Smooth muscle cell (in vitro differentiated cells): ENCODE measurements around the gene UGT1A10. TPM values are rescaled to one million over a fixed set of nuclear protein-coding genes. Genes with fewer than 3 reads are reported as not detected.

Experiments used
- DNase-seq: peaks from one replicate; lab custom pipeline; 2025; ENCODE audit not compliant: unreplicated experiment; lab: John Stamatoyannopoulos, UW
- H2AFZ ChIP-seq: fragments of 200-600 bp; sonication (generic); 2 replicates; pipeline ENCODE4 v1.6.0; 2016; ENCODE audit warnings: antibody characterized with exemption, low read depth, mild to moderate bottlenecking
- H3F3A ChIP-seq: fragments of 200-600 bp; sonication (generic); 2 replicates; pipeline ENCODE4 v1.6.0; 2017; ENCODE audit warnings: antibody characterized with exemption, low read depth
- H3K27ac ChIP-seq: fragments of 200-600 bp; sonication (generic); 2 replicates; pipeline ENCODE4 v1.5.1; 2016; ENCODE audit warnings: low read depth, mild to moderate bottlenecking
- H3K27me3 ChIP-seq: fragments of 200-600 bp; sonication (generic); 2 replicates; pipeline ENCODE4 v1.6.1; 2016; ENCODE audit warnings: low read depth, mild to moderate bottlenecking
- H3K36me3 ChIP-seq: fragments of 200-600 bp; sonication (generic); 2 replicates; pipeline ENCODE4 v1.5.1; 2016; ENCODE audit warnings: low read depth
- H3K4me1 ChIP-seq: fragments of 200-600 bp; sonication (generic); 2 replicates; pipeline ENCODE4 v1.5.1; 2016; ENCODE audit warnings: low read depth
- H3K4me2 ChIP-seq: fragments of 200-600 bp; sonication (generic); 2 replicates; pipeline ENCODE4 v1.6.0; 2016; ENCODE audit warnings: mild to moderate bottlenecking
- H3K4me3 ChIP-seq: fragments of 200-600 bp; sonication (generic); 2 replicates; pipeline ENCODE4 v1.5.1; 2016; ENCODE audit warnings: mild to moderate bottlenecking
- H3K79me2 ChIP-seq: fragments of 200-600 bp; sonication (generic); 2 replicates; pipeline ENCODE4 v1.6.0; 2016; ENCODE audit warnings: low read depth, mild to moderate bottlenecking
- H3K9ac ChIP-seq: fragments of 200-600 bp; sonication (generic); 2 replicates; pipeline ENCODE4 v1.6.0; 2016; ENCODE audit warnings: low read depth
- H3K9me3 ChIP-seq: fragments of 200-600 bp; sonication (generic); replicated peaks from 2 replicates; pipeline ENCODE4 v1.5.1; 2016; ENCODE audit warnings: low read depth
- H4K20me1 ChIP-seq: fragments of 200-600 bp; sonication (generic); 2 replicates; pipeline ENCODE4 v1.6.0; 2016; ENCODE audit warnings: low read depth
- WGBS: methylation state at CpG from one replicate; pipeline ENCODE4 v1.1.7; 2016; ENCODE audit warnings: low lambda C conversion rate; 5-methylcytosine and 5-hydroxymethylcytosine counted together
- polyA plus RNA-seq: library from polyadenylated mRNA; unstranded; fragments of >200 nt; fragmentation: Nextera tagmentation; extraction: Ambion mirVana; gene quantifications from 2 replicates; pipeline ENCODE4 v1.2.1, GENCODE V29; 2016
- total RNA-seq: library from RNA; depleted of rRNA; stranded (reverse); fragments of >200 nt; gene quantifications from 2 replicates; pipeline ENCODE4 v1.2.3, GENCODE V29; 2014
- TF ChIP-seq, protein P1 (sequence below): fragments of 200-600 bp; sonication (generic); IDR thresholded peaks from 2 replicates; pipeline ENCODE4 v1.5.1; 2017; ENCODE audit warnings: borderline replicate concordance, mild to moderate bottlenecking, antibody characterized with exemption; ENCODE audit not compliant: insufficient read depth, poor library complexity, severe bottlenecking

UGT1A10 gene
- total and polyA plus RNA-seq, 2 experiments from 2014 or later = not detected

DNA sequence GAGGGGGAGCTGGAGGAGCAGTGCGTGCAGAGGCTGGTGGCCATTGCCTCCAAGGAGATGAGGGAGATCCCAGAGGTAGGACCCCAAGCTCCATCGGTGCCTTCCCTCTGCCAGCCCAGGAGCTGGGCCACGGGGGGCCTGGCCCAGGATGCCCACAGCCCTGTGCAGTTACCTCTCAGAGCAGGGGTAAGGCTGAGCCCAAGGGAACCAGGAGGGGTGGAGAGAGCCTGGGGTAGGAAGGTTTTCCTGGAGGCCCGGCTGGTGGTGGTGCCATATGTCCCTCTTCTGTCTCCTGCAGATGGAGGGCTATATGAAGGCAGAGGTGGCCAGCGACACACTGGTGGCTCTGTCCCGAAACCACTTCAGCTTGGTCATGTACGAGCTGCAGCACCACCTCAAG is 153.3 kb downstream of the UGT1A10 start:
- WGBS = 89% methylated on average over 7 of the region's 7 CpGs
- TF ChIP-seq, protein P1, sequence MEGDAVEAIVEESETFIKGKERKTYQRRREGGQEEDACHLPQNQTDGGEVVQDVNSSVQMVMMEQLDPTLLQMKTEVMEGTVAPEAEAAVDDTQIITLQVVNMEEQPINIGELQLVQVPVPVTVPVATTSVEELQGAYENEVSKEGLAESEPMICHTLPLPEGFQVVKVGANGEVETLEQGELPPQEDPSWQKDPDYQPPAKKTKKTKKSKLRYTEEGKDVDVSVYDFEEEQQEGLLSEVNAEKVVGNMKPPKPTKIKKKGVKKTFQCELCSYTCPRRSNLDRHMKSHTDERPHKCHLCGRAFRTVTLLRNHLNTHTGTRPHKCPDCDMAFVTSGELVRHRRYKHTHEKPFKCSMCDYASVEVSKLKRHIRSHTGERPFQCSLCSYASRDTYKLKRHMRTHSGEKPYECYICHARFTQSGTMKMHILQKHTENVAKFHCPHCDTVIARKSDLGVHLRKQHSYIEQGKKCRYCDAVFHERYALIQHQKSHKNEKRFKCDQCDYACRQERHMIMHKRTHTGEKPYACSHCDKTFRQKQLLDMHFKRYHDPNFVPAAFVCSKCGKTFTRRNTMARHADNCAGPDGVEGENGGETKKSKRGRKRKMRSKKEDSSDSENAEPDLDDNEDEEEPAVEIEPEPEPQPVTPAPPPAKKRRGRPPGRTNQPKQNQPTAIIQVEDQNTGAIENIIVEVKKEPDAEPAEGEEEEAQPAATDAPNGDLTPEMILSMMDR = no peak
- no peaks in the 10 kb centered on the region for H3K27me3 ChIP-seq
- H3F3A ChIP-seq = no peaks in the 10 kb centered on the region
- H3K9me3 ChIP-seq = no peaks in the 10 kb centered on the region
- no peaks in the 10 kb centered on the region for H4K20me1 ChIP-seq
- H3K79me2 ChIP-seq = no peaks in the 10 kb centered on the region
- no peak for DNase-seq
- H3K4me1 ChIP-seq = no peaks in the 10 kb centered on the region
- no peak overlapping the region for H3K4me3 ChIP-seq
- H3K36me3 ChIP-seq = no peaks in the 10 kb centered on the region
- H3K4me2 ChIP-seq = no peak overlapping the region
- no peak overlapping the region for H2AFZ ChIP-seq
- H3K27ac ChIP-seq = no peak overlapping the region
- no peak overlapping the region for H3K9ac ChIP-seq

DNA sequence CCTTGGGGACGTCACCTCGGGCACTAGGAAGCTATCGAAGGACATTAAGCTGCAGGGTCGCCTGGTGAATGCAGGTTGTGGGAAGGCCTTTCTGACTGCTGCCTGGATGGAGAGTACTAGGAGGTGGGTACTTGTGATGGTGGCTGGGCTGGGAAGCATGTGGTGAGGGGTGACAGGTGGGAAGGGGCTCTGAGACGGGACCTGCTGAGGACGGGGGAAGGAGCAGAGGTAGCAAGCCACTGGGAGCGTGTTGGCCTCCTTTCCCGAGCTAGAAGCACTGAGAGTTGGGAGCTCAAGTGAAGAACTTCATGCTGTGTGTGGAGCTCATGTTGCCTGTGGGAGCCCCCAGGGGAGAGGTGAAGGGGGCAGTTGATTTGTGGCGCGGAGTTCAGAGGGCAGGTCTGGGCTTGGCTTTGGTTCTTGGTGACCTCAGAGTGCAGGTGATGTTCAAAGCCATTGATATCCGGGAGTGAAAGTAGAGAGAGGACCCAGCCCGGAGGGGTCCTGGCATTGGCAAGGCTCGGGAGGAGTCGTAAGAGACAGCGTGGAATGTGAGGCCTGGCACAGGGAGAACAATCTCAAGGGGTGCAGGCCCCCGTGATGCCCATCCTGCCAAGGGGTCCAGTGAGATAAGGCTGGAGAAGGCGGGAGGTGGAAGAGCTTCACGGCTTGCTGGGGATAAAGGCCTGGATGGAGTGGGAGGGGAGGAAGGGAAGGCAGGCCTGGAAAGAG is 155.1 kb downstream of the UGT1A10 start:
- Histone ChIP-seq H3K79me2 (no peaks in the 10 kb centered on the region), H2AFZ (no peak overlapping the region), H4K20me1 (no peaks in the 10 kb centered on the region), H3F3A (no peaks in the 10 kb centered on the region), H3K4me1 (no peaks in the 10 kb centered on the region), H3K9ac (no peak overlapping the region), H3K36me3 (no peaks in the 10 kb centered on the region), H3K4me2 (no peak overlapping the region), H3K4me3 (no peak overlapping the region), H3K27me3 (no peaks in the 10 kb centered on the region), H3K27ac (no peak overlapping the region), H3K9me3 (no peaks in the 10 kb centered on the region)
- 92% methylated on average over 18 of the region's 18 CpGs for WGBS
- TF ChIP-seq, protein P1 = no peak
- DNase-seq = no peak

DNA sequence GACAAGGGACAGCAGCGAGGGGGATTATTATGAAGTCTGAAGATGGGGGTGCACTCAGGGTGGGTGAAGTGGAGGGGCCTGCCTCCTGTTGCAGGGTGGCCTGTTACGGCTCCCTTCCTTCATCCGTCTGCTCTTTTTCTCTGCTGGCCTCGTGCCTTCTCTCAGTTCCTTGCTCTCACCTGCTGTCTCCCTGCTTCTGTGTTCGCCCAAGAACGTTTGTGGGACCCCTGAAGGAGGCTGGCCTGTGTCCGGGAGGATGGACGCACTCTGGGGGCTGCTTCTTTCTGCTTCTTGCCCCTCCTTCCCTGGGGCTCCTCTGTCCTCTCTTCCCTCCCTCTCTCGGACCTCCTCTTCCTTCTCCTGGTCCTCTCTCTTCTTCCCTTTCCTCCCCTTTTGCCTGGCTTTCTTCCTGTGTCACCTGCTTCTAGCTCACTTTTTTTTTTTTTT is 155.7 kb downstream of the UGT1A10 start:
- no peak overlapping the region for H3K9ac ChIP-seq
- H3K36me3 ChIP-seq = no peaks in the 10 kb centered on the region
- H3K27ac ChIP-seq = no peak overlapping the region
- TF ChIP-seq, protein P1 = no peak
- no peak overlapping the region for H2AFZ ChIP-seq
- H3F3A ChIP-seq = no peaks in the 10 kb centered on the region
- WGBS = 90% methylated on average over 9 of the region's 9 CpGs
- no peaks in the 10 kb centered on the region for H3K79me2 ChIP-seq
- no peak overlapping the region for H3K4me3 ChIP-seq
- H4K20me1 ChIP-seq = no peaks in the 10 kb centered on the region
- no peak overlapping the region for H3K4me2 ChIP-seq
- no peaks in the 10 kb centered on the region for H3K9me3 ChIP-seq
- H3K27me3 ChIP-seq = no peaks in the 10 kb centered on the region
- no peak for DNase-seq
- H3K4me1 ChIP-seq = no peaks in the 10 kb centered on the region

DNA sequence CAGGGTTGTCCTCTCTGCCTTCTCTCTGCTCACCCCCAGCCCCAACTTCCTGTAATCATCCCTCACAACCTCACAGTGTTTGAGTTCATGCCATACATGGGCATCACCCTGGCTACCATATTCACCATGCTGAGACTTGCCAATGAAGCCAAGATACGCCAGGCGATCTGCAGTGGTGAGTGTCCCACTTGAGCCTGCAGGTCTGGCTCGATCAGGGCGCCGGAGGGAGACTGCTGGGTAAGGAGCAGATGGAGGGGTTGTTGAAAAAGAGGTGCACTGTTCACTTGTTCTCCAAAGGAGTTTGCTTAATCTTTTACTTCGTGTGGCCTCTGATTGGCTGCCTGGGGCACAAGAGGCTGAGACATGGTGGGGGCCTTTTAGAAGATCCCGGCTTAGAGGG is 156.5 kb downstream of the UGT1A10 start:
- no peaks in the 10 kb centered on the region for H3F3A ChIP-seq
- no peaks in the 10 kb centered on the region for H3K79me2 ChIP-seq
- H3K4me3 ChIP-seq = no peak overlapping the region
- no peak overlapping the region for H3K4me2 ChIP-seq
- H3K9me3 ChIP-seq = no peaks in the 10 kb centered on the region
- TF ChIP-seq, protein P1 = no peak
- no peaks in the 10 kb centered on the region for H3K4me1 ChIP-seq
- no peak overlapping the region for H3K9ac ChIP-seq
- DNase-seq = no peak
- H3K27ac ChIP-seq = no peak overlapping the region
- 94% methylated on average over 7 of the region's 7 CpGs for WGBS
- H2AFZ ChIP-seq = no peak overlapping the region
- no peaks in the 10 kb centered on the region for H4K20me1 ChIP-seq
- no peaks in the 10 kb centered on the region for H3K36me3 ChIP-seq
- H3K27me3 ChIP-seq = no peaks in the 10 kb centered on the region
